GM23248 (cell line): Measurements from ENCODE around the gene TRIOBP.

Experiments used
- EZH2 ChIP-seq: fragments of 200-600 bp; sonication (generic); IDR thresholded peaks from 2 replicates; pipeline ENCODE4 v1.6.1; 2018; ENCODE audit warnings: antibody characterized with exemption, mild to moderate bottlenecking; ENCODE audit not compliant: insufficient read depth, poor library complexity, severe bottlenecking
- EZH2phosphoT487 ChIP-seq: fragments of 200-600 bp; sonication (generic); IDR thresholded peaks from 2 replicates; pipeline ENCODE4 v1.6.1; 2018; ENCODE audit warnings: antibody characterized with exemption, moderate library complexity, mild to moderate bottlenecking, low read depth; ENCODE audit not compliant: insufficient read depth

- TF ChIP-seq EZH2 = no peak
- TF ChIP-seq EZH2phosphoT487 = no peak
These were observed 31.4 kb upstream of the TRIOBP start for GRCh38 chr22:37665487-37665886.
